ENCODE measurements around the gene ATG4B. TPM values are rescaled to one million over a fixed set of nuclear protein-coding genes. Genes with fewer than 3 reads are reported as not detected.

Gene ATG4B
- total and polyA plus RNA-seq, 9 of the 15 experiments (the other 6 are each of a cell fraction or from before 2014, with no cell fraction given), result 5.9 to 58.8 (median 35.6) TPM

- Histone ChIP-seq H3K27ac (ENCODE audit: extremely low read depth, low read depth, low read length) (no peak overlapping the region), H4K20me1 (replicated peaks; ENCODE audit: control insufficient read depth, insufficient read depth, low read length) (no peaks in the 10 kb centered on the region), H3K79me2 (ENCODE audit: control insufficient read depth, insufficient read depth, low read length) (peaks cover 73% of the 10 kb centered on the region), H3K27me3 (ENCODE audit: control insufficient read depth in 2 of 2, insufficient read depth in 2 of 2, low read length in 2 of 2) (no peaks in the 10 kb centered on the region), H3K9me3 (replicated peaks; ENCODE audit: control insufficient read depth, insufficient read depth, low read depth, low read length) (no peaks in the 10 kb centered on the region), H3K4me3 (no peak overlapping the region), H3K9me1 (ENCODE audit: control insufficient read depth, insufficient read depth, low read length) (peaks cover 2% of the 10 kb centered on the region), H3K4me1 (replicated peaks in 1 of 2; ENCODE audit: control insufficient read depth in 2 of 2, insufficient read depth in 2 of 2, low read length in 2 of 2) (peaks cover 4 to 11% of the 10 kb centered on the region in 2 experiments; a peak in 4 of 5 replicates), H3K36me3 (ENCODE audit: control insufficient read depth, insufficient read depth, low read length) (peaks cover 54% of the 10 kb centered on the region; the same call in 2 of the 3 replicates), H3K9ac (ENCODE audit: insufficient read depth in 1 of 2, low read depth in 2 of 2, low read length in 2 of 2) (no peak overlapping the region; a peak in 1 of 4 replicates), H2AFZ (ENCODE audit: low read depth, low read length) (no peak overlapping the region), H3K4me2 (ENCODE audit: insufficient read depth, low read length) (no peak overlapping the region)
- no TSS peak for BruUV-seq (replicated peaks)
- ATAC-seq, result no peak
- in situ Hi-C loops (cut with MboI), result no loop called here
- intact Hi-C loops (cut with micrococcal nuclease), result no loop called here
- 100% methylated on average over 2 of the region's 10 CpGs for WGBS (ENCODE audit: insufficient coverage, low coverage, missing lambda C conversion rate)
- FAIRE-seq, result no peak
- no peak for TF ChIP-seq NELFE (IDR thresholded peaks at IDR 0.05; ENCODE audit: insufficient read depth, insufficient read length)
- TF ChIP-seq CBX1 (IDR thresholded peaks at IDR 0.05; ENCODE audit: low read depth), result no peak
- no peak for TF ChIP-seq HDAC1 (IDR thresholded peaks at IDR 0.05)
- TF ChIP-seq, protein P1, sequence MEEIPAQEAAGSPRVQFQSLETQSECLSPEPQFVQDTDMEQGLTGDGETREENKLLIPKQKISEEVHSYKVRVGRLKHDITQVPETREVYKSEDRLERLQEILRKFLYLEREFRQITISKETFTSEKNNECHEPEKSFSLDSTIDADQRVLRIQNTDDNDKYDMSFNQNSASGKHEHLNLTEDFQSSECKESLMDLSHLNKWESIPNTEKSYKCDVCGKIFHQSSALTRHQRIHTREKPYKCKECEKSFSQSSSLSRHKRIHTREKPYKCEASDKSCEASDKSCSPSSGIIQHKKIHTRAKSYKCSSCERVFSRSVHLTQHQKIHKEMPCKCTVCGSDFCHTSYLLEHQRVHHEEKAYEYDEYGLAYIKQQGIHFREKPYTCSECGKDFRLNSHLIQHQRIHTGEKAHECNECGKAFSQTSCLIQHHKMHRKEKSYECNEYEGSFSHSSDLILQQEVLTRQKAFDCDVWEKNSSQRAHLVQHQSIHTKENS (CRISPR knock-in tag; IDR thresholded peaks at IDR 0.05), result no peak
- TF ChIP-seq TRIM25 (IDR thresholded peaks at IDR 0.05; ENCODE audit: borderline replicate concordance), result no peak
- ChIA-PET CTCF (ENCODE audit: low intra/inter-chr PET ratio) (no interaction called here), POLR2A (interaction anchor here (0.6 kb wide), 1 partner anchor 14 kb away, joined by 3 read pairs; no protein-coding TSS in a partner anchor)
- no peak for DNase-seq (ENCODE audit: extremely low read depth in 1 of 4, low spot score in 3 of 4)
Measured at GRCh38 chr2:241627675-241628074, 9.8 kb upstream of the ATG4B start.
